ENCODE measurements around the gene KRTAP19-1. TPM values are rescaled to one million over a fixed set of nuclear protein-coding genes. Genes with fewer than 3 reads are reported as not detected.

Gene KRTAP19-1
- total RNA-seq, 1 donor from 2014 or later = not detected

Other genes with a start within 250 kb of the KRTAP19-1 start
- gene KRTAP24-1, start 197.4 kb downstream of the KRTAP19-1 start, total RNA-seq = not detected
- gene KRTAP25-1, start 190.9 kb downstream of the KRTAP19-1 start, total RNA-seq = not detected
- gene KRTAP26-1, start 160.1 kb downstream of the KRTAP19-1 start, total RNA-seq = not detected
- gene KRTAP27-1, start 142.7 kb downstream of the KRTAP19-1 start, total RNA-seq = not detected
- not detected for gene KRTAP23-1, start 131.8 kb downstream of the KRTAP19-1 start, total RNA-seq
- gene KRTAP13-2, start 108.1 kb downstream of the KRTAP19-1 start, total RNA-seq = not detected
- gene KRTAP13-1, start 84.3 kb downstream of the KRTAP19-1 start, total RNA-seq = not detected
- gene KRTAP13-3, start 54.4 kb downstream of the KRTAP19-1 start, total RNA-seq = not detected
- not detected for gene KRTAP13-4, start 50.1 kb downstream of the KRTAP19-1 start, total RNA-seq
- not detected for gene KRTAP15-1, start 40.1 kb downstream of the KRTAP19-1 start, total RNA-seq
- gene KRTAP19-2, start 7.1 kb upstream of the KRTAP19-1 start, total RNA-seq = not detected
- not detected for gene KRTAP19-3, start 11.6 kb upstream of the KRTAP19-1 start, total RNA-seq
- not detected for gene KRTAP19-4, start 16.8 kb upstream of the KRTAP19-1 start, total RNA-seq
- gene KRTAP19-5, start 21.8 kb upstream of the KRTAP19-1 start, total RNA-seq = not detected
- gene KRTAP19-6, start 61.5 kb upstream of the KRTAP19-1 start, total RNA-seq = not detected
- not detected for gene KRTAP19-7, start 80.9 kb upstream of the KRTAP19-1 start, total RNA-seq
- not detected for gene KRTAP22-2, start 110.0 kb upstream of the KRTAP19-1 start, total RNA-seq
- not detected for gene KRTAP6-3, start 112.1 kb upstream of the KRTAP19-1 start, total RNA-seq
- not detected for gene KRTAP6-2, start 118.5 kb upstream of the KRTAP19-1 start, total RNA-seq
- gene KRTAP22-1, start 120.7 kb upstream of the KRTAP19-1 start, total RNA-seq = not detected
- gene KRTAP6-1, start 133.6 kb upstream of the KRTAP19-1 start, total RNA-seq = not detected
- gene KRTAP20-1, start 136.1 kb upstream of the KRTAP19-1 start, total RNA-seq = not detected
- gene KRTAP20-4, start 140.3 kb upstream of the KRTAP19-1 start, total RNA-seq = not detected
- not detected for gene KRTAP20-2, start 154.8 kb upstream of the KRTAP19-1 start, total RNA-seq
- gene KRTAP20-3, start 162.5 kb upstream of the KRTAP19-1 start, total RNA-seq = not detected
- not detected for gene KRTAP21-3, start 238.4 kb upstream of the KRTAP19-1 start, total RNA-seq